Dedifferentiated amniotic fluid mesenchymal stem cell (primary cell): ENCODE measurements around the gene SLC35F1.

Experiments used
- DNase-seq: peaks from one replicate; pipeline ENCODE4 v3.0.0-alpha.2; 2016; ENCODE audit errors: extremely low spot score

Gene SLC35F1

GRCh38 chr6:118277631-118278030, 370.6 kb downstream of the SLC35F1 start:
- no peak for DNase-seq

- no peak for DNase-seq
Observed at GRCh38 chr6:118280210-118280609, 373.1 kb downstream of the SLC35F1 start.

DNA sequence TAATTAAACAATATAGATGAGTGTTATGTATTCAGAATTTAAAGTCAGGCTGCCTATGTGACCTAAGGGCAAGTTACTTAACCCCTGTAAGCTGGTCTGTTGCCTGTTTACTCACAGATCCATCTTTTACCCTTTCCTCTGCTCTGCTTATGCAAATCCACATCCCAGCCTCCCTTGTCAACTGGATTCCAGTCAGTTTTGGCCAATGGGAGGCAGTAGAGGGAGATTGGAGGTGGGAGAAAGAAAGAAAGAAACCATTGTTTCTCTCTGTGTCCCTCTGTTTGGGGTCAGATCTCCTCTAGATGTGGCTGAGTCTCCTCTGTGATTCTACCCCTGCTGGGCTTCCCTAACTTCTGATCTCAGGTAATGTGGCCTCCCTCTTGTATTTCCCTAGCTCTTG, 374.2 kb downstream of the SLC35F1 start:
- DNase-seq, result no peak

GRCh38 chr6:118283766-118284165, 376.7 kb downstream of the SLC35F1 start:
- peak; percentile 69 for DNase-seq

DNA sequence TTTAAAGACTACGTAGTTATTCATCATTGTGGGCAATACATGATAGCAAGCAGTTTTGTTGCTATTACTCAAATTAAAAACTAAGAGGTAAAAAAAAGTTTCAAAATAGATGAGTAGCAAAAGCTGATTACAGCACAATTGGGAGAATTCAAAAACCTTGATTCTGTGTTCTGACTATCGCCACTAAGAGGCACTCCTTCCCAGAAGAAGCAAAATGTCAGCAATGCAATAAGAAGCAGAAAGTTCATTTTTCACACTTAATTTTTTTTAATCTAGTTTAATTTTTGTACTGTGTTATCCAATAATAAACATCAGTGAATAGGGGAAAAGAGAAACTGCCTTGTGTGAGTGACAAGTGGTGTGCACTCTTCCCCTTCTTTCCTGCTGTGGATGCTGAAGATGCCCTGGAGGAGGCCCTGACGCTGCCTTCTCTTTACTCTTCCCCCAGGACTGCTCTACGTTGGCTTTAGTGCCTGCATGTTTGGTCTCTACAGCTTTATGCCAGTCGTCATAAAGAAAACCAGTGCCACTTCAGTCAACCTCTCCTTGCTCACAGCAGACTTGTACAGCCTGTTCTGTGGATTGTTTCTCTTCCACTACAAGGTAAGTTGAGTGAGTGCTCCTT, 377.8 kb downstream of the SLC35F1 start:
- peak; percentile 34 for DNase-seq

DNA sequence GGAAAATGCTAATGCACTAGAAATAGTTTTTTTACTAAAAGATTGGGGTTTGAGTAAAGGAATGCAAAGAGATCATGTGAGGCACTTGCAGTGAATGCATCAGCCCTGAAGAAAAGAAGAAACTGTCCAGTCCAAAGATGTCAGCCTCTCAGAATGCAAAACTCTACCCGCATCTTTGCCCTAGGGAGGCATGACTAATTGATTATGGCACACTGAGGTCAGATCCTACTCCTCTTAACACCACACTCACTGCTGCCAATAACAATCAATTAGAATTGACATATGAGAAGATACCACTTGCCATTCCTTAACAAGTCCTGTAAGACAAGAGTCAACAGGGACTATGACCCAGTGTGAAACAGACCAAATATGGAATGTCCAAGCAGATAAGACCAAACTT, 378.7 kb downstream of the SLC35F1 start:
- DNase-seq, result no peak

- no peak for DNase-seq
Observed at GRCh38 chr6:118288355-118289124, 381.5 kb downstream of the SLC35F1 start.

GRCh38 chr6:118292558-118292957, 385.5 kb downstream of the SLC35F1 start:
- no peak for DNase-seq

DNA sequence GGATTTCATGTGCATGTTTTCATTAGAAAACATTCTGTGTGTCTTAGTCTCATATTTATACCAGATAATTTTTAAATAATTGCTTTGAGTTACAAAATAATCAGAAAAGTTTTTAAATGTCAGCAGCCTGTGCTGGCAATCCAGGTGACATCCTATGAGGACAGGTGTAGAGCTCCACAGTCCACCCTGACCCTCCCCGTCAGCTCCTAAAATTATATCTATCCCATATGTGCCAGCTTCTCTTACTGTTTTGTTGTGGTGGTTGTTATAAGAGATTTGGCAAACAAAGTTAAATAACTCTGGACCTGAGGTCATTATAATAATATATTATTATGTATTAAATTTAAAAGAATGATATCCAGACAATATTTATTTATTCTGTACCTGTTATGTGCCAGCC, 387.8 kb downstream of the SLC35F1 start:
- DNase-seq, result no peak

GRCh38 chr6:118295336-118295735, 388.3 kb downstream of the SLC35F1 start:
- no peak for DNase-seq

GRCh38 chr6:118296129-118296901, 389.3 kb downstream of the SLC35F1 start:
- no peak for DNase-seq

DNA sequence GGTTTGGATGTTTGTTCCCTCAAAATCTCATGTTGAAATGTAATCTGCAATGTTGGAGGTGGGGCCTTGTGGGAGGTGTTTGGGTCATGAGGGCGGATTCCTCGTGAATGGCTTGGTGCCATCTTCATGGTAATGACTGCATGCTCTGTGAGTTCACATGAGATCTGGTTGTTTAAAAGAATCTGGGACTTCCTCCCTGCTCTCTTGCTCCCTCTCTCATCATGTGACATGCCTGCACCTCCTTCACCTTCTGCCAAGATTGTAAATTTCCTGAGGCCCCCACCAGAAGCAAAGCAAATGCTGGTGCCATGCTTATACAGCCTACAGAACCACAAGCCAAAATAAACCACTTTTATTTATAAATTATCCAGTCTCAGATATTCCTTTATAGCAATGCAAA, 390.8 kb downstream of the SLC35F1 start:
- DNase-seq, result no peak

DNA sequence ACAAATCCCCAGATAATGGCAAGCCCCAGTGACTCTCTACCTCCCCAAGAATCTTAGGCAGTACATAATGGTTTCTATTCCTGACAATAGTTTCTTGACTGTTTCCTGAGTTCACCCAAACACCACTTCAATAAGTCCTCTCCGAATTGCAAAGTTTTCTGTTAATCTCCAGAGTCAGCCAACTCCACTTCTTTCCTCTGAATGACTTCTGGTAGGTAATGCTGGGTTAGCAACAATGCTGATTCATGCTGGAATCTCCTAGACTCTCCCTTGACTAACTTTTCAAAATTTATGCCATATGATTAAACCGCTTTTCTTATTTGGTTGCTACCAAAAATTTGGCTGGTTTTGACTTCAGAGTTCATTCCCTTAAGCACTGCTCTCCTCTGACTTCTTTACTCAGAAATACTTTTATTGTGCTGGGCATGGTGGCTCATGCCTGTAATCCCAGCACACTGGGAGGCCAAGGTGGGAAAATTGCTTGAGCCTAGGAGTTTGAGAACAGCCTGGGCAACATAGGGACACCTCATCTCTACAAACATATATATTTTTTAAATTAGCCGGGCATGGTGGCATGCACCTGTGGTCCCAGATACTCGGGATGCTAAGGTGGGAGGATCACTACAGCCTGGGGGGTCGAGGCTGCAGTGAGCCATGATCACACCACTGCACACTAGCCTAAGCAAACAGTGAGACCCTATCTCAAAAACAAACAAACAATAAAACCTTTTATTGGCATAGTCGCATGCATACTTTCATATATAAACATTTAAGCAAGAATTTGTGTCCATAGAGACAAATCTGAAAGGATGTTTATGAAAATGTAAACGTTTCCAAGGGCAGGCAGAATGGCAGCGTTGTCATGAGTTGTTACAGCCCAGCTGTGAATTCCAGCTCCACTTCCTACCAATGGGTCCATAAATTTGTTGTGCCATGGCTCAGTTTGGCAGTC, 391.7 kb downstream of the SLC35F1 start:
- DNase-seq, result no peak

DNA sequence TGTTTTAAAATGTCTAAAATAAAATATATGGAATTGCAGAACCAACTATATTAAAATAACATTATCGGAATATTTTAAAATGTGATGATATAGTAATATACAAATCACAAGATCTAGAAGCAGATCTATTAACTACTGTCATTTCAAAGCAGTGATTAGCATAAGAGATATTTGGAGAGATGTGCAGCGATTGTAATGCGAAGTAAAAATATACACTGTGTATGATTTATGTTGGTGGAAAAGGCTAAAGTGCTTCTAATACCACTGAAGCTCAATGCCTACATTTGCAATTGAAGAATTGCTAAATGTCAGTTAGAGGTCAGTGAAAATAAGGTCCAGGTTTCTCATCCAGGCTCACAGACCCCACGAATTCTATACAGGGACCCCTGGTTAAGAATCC, 392.4 kb downstream of the SLC35F1 start:
- DNase-seq, result no peak

- DNase-seq, result no peak
Observed at GRCh38 chr6:118304321-118304720, 397.3 kb downstream of the SLC35F1 start.

- DNase-seq, result no peak
Observed at GRCh38 chr6:118305081-118305480, 398.0 kb downstream of the SLC35F1 start.

GRCh38 chr6:118306392-118307238, 399.6 kb downstream of the SLC35F1 start:
- no peak for DNase-seq

- DNase-seq, result no peak
Observed at GRCh38 chr6:118307581-118307980, 400.5 kb downstream of the SLC35F1 start.

DNA sequence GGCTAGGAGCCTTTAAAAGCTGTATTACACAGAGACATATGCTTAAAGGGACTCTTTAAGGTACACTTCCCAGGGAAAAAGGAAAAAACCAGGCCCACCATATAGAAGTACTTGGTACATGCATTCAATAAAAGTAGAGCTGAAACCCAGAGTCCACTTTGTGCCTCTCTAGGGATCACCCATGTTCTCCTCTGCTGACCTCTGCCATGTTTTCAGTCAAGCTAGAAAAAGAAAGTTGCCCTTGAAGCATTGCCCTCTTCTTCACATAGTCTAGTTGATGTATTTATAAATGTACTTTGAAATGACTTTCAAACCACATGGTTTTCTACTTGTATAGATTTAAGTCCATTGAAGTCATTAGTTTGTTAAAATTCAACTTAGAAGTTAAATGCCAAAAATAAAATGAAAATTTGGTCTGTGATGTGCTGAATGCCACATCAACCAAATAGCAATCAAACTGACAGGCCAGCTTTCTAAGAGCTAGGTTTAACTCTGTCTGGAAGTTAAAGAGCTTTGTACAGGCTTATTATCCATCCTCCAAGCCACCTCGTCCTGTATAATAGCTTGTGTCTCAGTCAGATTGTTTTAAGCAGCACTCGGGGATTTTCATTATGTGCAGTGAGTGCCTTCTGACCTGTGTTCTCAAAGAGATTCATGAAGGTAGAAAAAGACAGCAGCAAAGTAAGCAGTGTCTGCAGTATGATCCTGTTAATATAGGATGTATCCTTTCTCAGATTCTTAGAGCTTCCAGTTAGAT, 402.5 kb downstream of the SLC35F1 start:
- no peak for DNase-seq

- no peak for DNase-seq
Observed at GRCh38 chr6:118313208-118313607, 406.1 kb downstream of the SLC35F1 start.
